ENCODE data around the gene SDK1.

DNA sequence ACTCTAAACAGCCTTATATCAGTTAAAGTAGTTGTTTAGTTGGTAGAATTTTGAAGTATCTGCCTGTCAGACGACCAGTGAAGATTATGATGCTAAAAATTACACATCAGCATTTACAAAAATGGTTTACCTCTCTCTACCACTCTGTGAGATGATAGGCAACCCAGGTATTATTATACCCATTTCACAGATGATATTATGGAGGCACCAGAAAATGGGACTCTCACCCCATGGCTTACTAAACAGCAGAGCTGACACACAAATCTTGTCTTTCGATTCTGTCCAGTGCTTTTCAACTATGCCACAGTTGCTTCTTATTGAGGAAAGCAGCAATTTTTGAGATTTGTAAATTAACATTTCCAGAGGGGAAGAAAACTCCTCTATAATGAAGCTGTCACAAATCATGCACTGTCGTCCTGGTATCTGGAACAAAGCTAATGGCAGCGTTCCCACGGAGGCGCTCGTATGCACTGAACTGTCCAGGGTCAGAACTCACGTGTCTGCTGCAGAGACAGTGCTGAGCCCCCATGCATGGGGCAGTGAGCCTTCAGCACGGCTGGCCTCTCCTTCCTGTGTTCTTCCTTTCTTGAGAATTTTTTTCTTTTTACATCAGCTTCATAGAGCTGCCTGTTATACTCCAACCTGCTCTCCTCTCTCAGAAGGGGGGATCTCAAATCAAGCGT, 381.1 kb downstream of the SDK1 start:
- TF ChIP-seq CTCF (IDR thresholded peaks at IDR 0.05; ENCODE audit: control extremely low read depth in 1 of 3, insufficient read depth in 1 of 3, low read depth in 1 of 3, low read length in 3 of 3) = no peak
- no peak for TF ChIP-seq PHF8 (conservative IDR thresholded peaks at IDR 0.05; ENCODE audit: low read depth, low read length)
- TF ChIP-seq EGR1 (IDR thresholded peaks at IDR 0.05; ENCODE audit: borderline replicate concordance, low read depth, low read length) = no peak
- no peak for TF ChIP-seq TAF1 (IDR thresholded peaks at IDR 0.05; ENCODE audit: low read depth, low read length)
